Keratinocyte (primary cell): Measurements from ENCODE around the gene SMARCA2.

Source experiments
- EZH2 ChIP-seq: IDR thresholded peaks from one replicate; pipeline ENCODE4 v1.6.1; 2012; ENCODE audit warnings: inconsistent platforms, mild to moderate bottlenecking, low read length, moderate library complexity
- TF ChIP-seq, protein P1 (sequence below), 3 experiments: IDR thresholded peaks in 1 of 3; conservative IDR thresholded peaks in 1 of 3; optimal IDR thresholded peaks in 1 of 3; 2 replicates in 2 of 3; 3 replicates in 1 of 3; pipeline versions ENCODE3 to v1.5.1; 2011; ENCODE audit warnings: low read length in 3 of 3, mild to moderate bottlenecking in 3 of 3, moderate library complexity in 2 of 3, control low read depth in 1 of 3, inconsistent platforms in 1 of 3; ENCODE audit not compliant: insufficient read depth in 2 of 3; ENCODE audit errors: extremely low read depth in 1 of 3

DNA sequence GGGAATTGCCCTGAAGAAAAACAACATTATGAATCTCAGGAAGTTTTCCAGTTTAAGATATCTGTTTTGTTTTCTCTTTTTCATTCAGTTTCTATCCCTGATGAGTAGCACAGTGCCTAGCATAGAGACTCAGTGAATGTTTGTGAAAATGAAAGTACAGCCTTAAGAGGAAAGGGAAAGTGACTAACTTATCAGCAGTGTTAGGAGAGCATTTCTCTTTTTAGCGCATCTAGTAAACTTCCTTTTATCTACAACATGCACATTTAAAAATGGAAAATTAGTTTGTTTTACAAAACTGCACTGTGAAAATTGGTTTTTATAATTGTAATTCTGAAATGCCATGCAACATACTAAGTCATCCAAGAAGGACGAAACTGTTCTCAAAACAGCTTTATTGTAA lies 110.8 kb downstream of the SMARCA2 start:
- TF ChIP-seq, protein P1, sequence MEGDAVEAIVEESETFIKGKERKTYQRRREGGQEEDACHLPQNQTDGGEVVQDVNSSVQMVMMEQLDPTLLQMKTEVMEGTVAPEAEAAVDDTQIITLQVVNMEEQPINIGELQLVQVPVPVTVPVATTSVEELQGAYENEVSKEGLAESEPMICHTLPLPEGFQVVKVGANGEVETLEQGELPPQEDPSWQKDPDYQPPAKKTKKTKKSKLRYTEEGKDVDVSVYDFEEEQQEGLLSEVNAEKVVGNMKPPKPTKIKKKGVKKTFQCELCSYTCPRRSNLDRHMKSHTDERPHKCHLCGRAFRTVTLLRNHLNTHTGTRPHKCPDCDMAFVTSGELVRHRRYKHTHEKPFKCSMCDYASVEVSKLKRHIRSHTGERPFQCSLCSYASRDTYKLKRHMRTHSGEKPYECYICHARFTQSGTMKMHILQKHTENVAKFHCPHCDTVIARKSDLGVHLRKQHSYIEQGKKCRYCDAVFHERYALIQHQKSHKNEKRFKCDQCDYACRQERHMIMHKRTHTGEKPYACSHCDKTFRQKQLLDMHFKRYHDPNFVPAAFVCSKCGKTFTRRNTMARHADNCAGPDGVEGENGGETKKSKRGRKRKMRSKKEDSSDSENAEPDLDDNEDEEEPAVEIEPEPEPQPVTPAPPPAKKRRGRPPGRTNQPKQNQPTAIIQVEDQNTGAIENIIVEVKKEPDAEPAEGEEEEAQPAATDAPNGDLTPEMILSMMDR (optimal IDR thresholded peaks at IDR 0.05 in 1 of 3, IDR thresholded peaks at IDR 0.05 in 1 of 3, conservative IDR thresholded peaks at IDR 0.05 in 1 of 3; ENCODE audit: extremely low read depth in 1 of 3, insufficient read depth in 2 of 3, low read length in 3 of 3): no peak
- TF ChIP-seq EZH2: no peak
